A673 (cell line): ENCODE results near the gene HIGD1C.

Experiments
- CTCF ChIP-seq: fragments of 300-800, 200-600 bp; sonication (generic); conservative IDR thresholded peaks from 2 replicates; pipeline ENCODE4 v1.5.1; 2017; ENCODE audit warnings: low read depth, mild to moderate bottlenecking, antibody characterized with exemption, low read length, moderate library complexity, mixed read lengths
- EZH2 ChIP-seq: fragments of 200-600 bp; sonication (generic); IDR thresholded peaks from 2 replicates; pipeline ENCODE4 v1.6.1; 2017; ENCODE audit warnings: borderline replicate concordance, low read depth, mild to moderate bottlenecking, mixed read lengths, antibody characterized with exemption, low read length; ENCODE audit not compliant: poor library complexity, severe bottlenecking

- no peak for TF ChIP-seq CTCF
- no peak for TF ChIP-seq EZH2
These were observed 9.4 kb downstream of the HIGD1C start for GRCh38 chr12:50961708-50962107.
